ENCODE measurements around the gene DTNB. TPM values are rescaled to one million over a fixed set of nuclear protein-coding genes. Genes with fewer than 3 reads are reported as not detected.

Gene DTNB
- total and polyA plus RNA-seq, 2 donors (not counting 1 experiment from before 2014, with no cell fraction given): 5.1 to 5.4 TPM

GRCh38 chr2:25544445-25544844 is 128.9 kb downstream of the DTNB start:
- no peaks in the 10 kb centered on the region for H3K9me3 ChIP-seq (ENCODE audit: control insufficient read depth, insufficient read depth, low read depth, low read length)
- no peak overlapping the region for H3K4me3 ChIP-seq (replicated peaks in 1 of 4; ENCODE audit: control extremely low read depth in 1 of 4, insufficient read depth in 1 of 4, low read depth in 3 of 4, low read length in 4 of 4)
- no peak for TF ChIP-seq EZH2 (IDR thresholded peaks at IDR 0.05; ENCODE audit: low read length, missing control alignments)
- no peak for TF ChIP-seq CTCF (conservative IDR thresholded peaks at IDR 0.05 in 1 of 2, IDR thresholded peaks at IDR 0.05 in 1 of 2; ENCODE audit: low read depth in 1 of 2, low read length in 2 of 2)
- no peaks in the 10 kb centered on the region for H3K79me2 ChIP-seq (ENCODE audit: control insufficient read depth, insufficient read depth, low read length)
- H3K4me1 ChIP-seq (ENCODE audit: control insufficient read depth, extremely low read depth, insufficient read depth, low read length): no peaks in the 10 kb centered on the region
- no peak for DNase-seq (ENCODE audit: low read depth in 2 of 2)
- no peak overlapping the region for H2AFZ ChIP-seq (ENCODE audit: low read length)
- no peak overlapping the region for H3K27ac ChIP-seq (ENCODE audit: insufficient read depth, low read length)
- H4K20me1 ChIP-seq (ENCODE audit: control insufficient read depth, extremely low read depth, insufficient read depth, low read length): no peaks in the 10 kb centered on the region
- no peak overlapping the region for H3K9ac ChIP-seq (ENCODE audit: insufficient read depth, low read length)
- H3K36me3 ChIP-seq (ENCODE audit: control insufficient read depth, insufficient read depth, low read length): no peaks in the 10 kb centered on the region
- no peaks in the 10 kb centered on the region for H3K27me3 ChIP-seq (ENCODE audit: control insufficient read depth, insufficient read depth, low read length)
- no peak overlapping the region for H3K4me2 ChIP-seq (ENCODE audit: extremely low read depth, insufficient read depth, low read length)

GRCh38 chr2:25543939-25544338 is 129.4 kb downstream of the DTNB start:
- H3K9ac ChIP-seq (ENCODE audit: insufficient read depth, low read length): no peak overlapping the region
- no peaks in the 10 kb centered on the region for H3K27me3 ChIP-seq (ENCODE audit: control insufficient read depth, insufficient read depth, low read length)
- no peaks in the 10 kb centered on the region for H3K4me1 ChIP-seq (ENCODE audit: control insufficient read depth, extremely low read depth, insufficient read depth, low read length)
- H3K9me3 ChIP-seq (ENCODE audit: control insufficient read depth, insufficient read depth, low read depth, low read length): no peaks in the 10 kb centered on the region
- H3K27ac ChIP-seq (ENCODE audit: insufficient read depth, low read length): no peak overlapping the region
- no peak overlapping the region for H3K4me2 ChIP-seq (ENCODE audit: extremely low read depth, insufficient read depth, low read length)
- H3K4me3 ChIP-seq (replicated peaks in 1 of 4; ENCODE audit: control extremely low read depth in 1 of 4, insufficient read depth in 1 of 4, low read depth in 3 of 4, low read length in 4 of 4): no peak overlapping the region
- DNase-seq (ENCODE audit: low read depth in 2 of 2): no peak
- TF ChIP-seq EZH2 (IDR thresholded peaks at IDR 0.05; ENCODE audit: low read length, missing control alignments): no peak
- TF ChIP-seq CTCF (conservative IDR thresholded peaks at IDR 0.05 in 1 of 2, IDR thresholded peaks at IDR 0.05 in 1 of 2; ENCODE audit: low read depth in 1 of 2, low read length in 2 of 2): no peak
- no peaks in the 10 kb centered on the region for H3K79me2 ChIP-seq (ENCODE audit: control insufficient read depth, insufficient read depth, low read length)
- H2AFZ ChIP-seq (ENCODE audit: low read length): no peak overlapping the region
- H4K20me1 ChIP-seq (ENCODE audit: control insufficient read depth, extremely low read depth, insufficient read depth, low read length): no peaks in the 10 kb centered on the region
- no peaks in the 10 kb centered on the region for H3K36me3 ChIP-seq (ENCODE audit: control insufficient read depth, insufficient read depth, low read length)

- H3K9me3 ChIP-seq (ENCODE audit: control insufficient read depth, insufficient read depth, low read depth, low read length): no peaks in the 10 kb centered on the region
These were observed 132.0 kb downstream of the DTNB start for GRCh38 chr2:25541378-25541777.

More at GRCh38 chr2:25541378-25541777, 132.0 kb downstream of the DTNB start:
- Histone ChIP-seq H3K4me2 (ENCODE audit: extremely low read depth, insufficient read depth, low read length) (no peak overlapping the region), H3K27ac (ENCODE audit: insufficient read depth, low read length) (no peak overlapping the region), H3K79me2 (ENCODE audit: control insufficient read depth, insufficient read depth, low read length) (no peaks in the 10 kb centered on the region), H3K4me3 (replicated peaks in 1 of 4; ENCODE audit: control extremely low read depth in 1 of 4, insufficient read depth in 1 of 4, low read depth in 3 of 4, low read length in 4 of 4) (no peak overlapping the region), H3K9ac (ENCODE audit: insufficient read depth, low read length) (no peak overlapping the region), H2AFZ (ENCODE audit: low read length) (no peak overlapping the region), H3K36me3 (ENCODE audit: control insufficient read depth, insufficient read depth, low read length) (no peaks in the 10 kb centered on the region), H4K20me1 (ENCODE audit: control insufficient read depth, extremely low read depth, insufficient read depth, low read length) (no peaks in the 10 kb centered on the region), H3K4me1 (ENCODE audit: control insufficient read depth, extremely low read depth, insufficient read depth, low read length) (no peaks in the 10 kb centered on the region), H3K27me3 (ENCODE audit: control insufficient read depth, insufficient read depth, low read length) (no peaks in the 10 kb centered on the region)
- no peak for TF ChIP-seq CTCF (conservative IDR thresholded peaks at IDR 0.05 in 1 of 2, IDR thresholded peaks at IDR 0.05 in 1 of 2; ENCODE audit: low read depth in 1 of 2, low read length in 2 of 2)
- TF ChIP-seq EZH2 (IDR thresholded peaks at IDR 0.05; ENCODE audit: low read length, missing control alignments): no peak
- no peak for DNase-seq (ENCODE audit: low read depth in 2 of 2)

Measured in fibroblast of lung (primary cell).